Activated T-cell treated with anti-CD3 and anti-CD28 coated beads for 4 hours (primary cell): ENCODE data around the gene IMMT.

Experiments used
- DNase-seq: peaks from one replicate; pipeline ENCODE4 v3.0.0-alpha.2; 2020

The IMMT gene

DNA sequence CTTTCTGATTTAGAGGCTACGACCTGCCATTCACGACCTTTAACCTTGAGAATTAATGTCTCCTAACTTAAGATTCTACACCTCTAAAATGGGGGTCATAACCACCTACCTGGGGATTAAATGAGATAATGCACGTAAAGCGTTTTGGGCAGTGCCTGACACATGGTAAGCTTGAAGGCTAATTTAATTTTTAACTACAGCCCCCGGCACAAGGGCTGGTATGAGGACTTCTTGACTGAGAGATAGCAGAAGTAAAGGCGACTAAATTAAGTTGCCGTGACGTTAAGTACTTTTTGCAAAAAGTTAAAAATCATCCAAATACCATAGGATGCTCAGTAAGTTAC, 4.5 kb upstream of the IMMT start:
- no peak for DNase-seq

DNA sequence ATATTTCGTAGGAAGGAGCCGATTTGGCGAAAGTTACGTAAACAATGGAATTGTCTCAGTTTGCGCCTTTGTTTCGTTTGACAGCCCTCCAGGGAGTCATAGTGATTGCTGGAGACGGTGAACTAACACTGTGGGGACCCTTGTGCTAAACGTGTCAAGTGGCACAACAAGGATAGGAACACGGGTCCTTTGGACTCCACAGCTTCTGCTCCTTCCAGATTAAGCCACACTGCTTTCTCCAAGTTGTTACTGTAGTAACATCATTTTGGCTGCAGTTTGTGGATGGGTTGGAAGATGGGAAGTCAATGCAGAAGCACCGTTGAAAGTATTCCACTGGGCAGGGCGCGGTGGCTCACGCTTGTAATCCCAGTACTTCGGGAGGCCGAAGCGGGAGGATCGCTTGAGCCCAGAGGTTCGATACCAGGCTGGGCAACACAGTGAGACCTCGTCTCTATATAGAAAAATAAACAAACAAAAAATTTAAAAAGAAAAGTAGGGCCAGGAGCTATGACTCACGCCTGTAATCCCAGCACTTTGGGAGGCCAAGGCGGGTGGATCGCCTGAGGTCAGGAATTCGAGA, 636 bp upstream of the IMMT start:
- DNase-seq: no peak

DNA sequence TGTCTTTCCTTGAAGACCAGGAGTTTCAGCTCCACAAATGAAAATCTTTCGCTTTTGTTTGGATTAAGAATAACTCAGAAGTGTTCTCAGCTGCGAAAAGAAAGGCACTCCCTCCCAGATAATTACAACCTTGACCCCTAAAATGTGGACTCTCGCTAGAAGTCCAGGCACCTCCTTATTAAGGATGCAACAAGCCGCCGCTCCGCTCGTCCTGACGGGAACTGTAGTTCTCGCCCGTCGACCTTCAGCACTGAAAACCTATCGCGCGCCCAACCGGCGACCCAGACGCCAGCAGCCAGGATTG, 559 bp downstream of the IMMT start:
- DNase-seq: no peak

DNA sequence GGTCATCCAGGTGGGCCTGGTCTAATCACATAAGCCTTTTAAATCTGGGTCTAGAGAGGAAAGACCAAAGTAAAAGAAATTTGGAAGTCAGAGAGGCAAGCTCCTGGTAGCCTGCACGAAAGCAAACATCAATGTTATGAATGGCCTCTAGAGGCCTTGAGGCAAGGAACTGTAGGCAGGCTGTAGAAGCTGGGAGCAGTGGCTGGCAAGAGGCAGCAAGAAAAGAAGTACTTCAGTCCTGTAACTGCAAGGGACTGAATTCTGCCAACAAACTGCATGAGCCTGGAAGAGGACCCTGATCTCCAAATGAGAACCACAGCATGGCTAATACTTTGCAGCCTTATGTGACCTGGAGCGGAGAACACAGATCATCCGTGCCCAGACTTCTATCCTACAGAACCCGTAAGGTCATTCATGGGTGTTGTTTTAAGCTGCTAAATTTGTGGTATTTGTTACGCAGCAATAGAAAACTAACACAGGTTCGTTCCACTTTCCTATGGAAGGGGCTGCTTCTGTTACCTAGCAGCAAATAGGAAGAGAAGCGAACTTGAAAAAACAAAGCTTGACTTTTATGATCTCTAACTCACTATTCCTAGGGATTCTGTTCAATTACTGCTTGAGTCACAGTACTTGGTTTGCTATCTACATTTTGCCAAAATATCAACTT, 1.2 kb downstream of the IMMT start:
- DNase-seq: no peak

DNA sequence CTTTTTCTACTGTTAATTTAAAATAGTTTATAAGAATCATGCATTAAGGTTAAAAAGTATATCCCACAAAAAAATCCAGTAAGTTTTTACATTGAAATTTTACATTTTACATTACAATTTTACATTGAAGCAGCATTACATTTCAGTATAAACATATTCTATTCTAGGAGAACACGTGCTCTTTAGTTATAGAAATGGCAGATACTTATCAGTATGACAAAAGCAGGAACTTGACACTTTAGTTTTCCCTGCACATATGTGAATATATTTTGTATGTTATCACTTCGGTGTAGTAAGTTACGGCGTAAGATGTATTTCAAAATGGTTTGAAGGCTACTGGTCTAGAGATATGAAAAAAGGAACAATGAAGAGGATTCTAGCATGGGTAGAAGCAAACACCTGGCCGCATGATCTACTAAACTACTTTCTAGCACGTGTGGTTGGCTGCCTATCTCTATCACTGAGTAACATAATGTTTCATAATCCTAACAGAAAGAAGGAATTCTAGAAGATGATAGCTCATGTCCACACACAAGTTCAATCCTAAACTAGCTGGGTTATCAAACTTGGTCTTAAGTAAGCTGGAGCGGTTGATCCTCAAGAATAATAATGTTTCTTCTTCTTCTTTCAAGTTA, 5.4 kb downstream of the IMMT start:
- no peak for DNase-seq

DNA sequence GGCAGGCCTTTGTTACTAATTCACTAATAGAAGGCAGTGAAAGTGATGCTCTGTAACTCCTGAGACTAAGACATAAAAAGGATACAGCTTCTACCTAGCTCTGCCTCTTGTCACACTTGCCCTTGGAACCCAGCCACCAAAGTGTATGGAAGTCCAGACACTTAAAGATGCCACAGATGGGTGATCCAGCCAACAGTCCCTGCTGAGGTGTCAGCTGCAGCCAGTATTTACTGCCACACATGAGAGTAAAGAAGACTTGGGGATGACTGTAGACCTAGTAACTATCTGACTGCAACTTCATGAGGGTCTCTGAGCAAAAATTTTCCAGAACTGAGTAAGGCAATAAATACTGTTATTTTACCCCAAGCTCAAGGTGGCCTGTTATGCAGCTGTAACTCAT, 8.8 kb downstream of the IMMT start:
- no peak for DNase-seq

DNA sequence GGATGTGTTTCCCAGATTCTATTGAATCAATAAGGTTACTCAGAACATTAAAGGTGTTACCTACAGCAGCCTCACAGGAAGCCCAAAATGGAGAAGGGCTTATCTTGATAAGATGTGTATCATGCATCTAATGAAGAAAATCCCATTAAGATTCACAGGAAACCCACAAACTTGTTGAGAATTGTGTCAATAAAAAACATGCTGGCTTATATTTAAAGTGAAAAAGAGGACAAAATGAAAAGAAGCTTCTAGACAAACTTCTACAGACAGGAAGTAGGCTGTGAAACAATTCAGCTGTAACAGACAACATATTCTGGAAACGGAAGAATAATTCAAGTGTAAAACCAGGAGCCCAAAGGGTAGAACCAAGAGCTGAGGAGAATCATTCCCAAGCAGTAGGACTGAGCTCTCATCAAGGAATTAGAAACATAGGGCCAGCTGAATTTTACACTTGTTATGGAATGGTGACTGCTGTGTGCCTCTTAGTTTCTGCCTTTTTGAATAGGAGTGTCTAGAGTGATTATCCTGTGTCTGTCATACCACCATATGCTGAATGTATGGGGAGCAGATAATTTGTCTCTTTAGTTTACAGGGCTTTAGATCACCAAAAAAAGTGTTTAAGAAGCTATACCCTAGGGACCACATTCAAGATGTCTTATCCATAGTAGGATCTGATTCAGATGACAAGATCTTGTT, 9.6 kb downstream of the IMMT start:
- DNase-seq: no peak

DNA sequence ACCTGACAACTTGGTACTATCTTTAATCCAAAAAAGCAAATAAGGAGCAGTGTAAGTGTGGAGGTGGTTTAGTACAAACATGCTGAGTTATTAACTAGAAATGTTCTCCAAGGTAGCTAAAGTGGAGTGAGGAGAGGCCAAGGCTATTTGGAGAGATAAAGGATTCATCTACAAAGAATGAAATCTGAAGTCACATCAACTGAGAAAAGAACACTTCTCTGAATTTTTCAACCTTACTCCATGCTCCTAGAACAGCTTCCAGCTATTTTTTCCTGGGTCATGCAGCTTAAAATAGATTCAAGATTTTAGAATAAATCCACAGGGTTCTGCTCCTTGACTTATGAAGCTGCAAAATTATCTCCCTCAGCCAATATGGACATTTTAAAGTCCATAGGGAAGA, 18.7 kb downstream of the IMMT start:
- DNase-seq: no peak

DNA sequence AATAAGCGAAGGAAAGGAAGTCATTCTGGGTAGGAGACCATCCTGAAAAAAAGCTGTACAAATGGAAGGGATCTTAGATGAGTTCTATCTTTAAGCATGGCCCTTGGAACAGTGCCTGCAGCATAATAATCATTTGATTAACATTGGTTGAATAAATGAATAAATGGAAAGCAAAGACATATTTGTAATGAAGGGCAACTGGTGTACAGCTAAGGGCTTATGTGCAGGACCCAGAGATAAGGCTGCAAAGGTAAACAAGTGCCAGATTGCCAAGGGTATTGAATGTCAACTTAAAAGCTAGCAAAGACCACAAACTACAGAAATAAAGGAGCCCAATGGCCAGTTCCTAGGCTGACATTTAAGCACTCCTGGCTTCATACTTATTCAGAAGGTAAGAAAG, 19.4 kb downstream of the IMMT start:
- DNase-seq: no peak

DNA sequence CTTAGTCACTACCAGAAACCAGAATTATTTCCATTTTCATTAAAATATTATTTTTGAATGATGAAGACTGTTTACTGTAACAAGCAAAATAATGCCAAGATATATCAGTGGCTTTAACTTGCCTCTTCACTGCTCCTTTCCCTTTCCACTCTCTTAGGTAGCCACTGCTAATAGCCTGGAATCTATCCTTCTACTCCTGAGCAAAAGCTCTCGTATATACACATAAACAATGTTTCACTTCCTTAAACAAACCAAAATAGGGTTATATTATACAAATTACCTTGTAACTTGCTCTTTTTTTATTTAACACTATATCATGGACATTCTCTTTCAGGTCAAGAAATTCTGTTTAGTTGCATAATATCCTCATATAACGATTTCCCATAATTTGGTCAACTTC, 20.8 kb downstream of the IMMT start:
- no peak for DNase-seq

DNA sequence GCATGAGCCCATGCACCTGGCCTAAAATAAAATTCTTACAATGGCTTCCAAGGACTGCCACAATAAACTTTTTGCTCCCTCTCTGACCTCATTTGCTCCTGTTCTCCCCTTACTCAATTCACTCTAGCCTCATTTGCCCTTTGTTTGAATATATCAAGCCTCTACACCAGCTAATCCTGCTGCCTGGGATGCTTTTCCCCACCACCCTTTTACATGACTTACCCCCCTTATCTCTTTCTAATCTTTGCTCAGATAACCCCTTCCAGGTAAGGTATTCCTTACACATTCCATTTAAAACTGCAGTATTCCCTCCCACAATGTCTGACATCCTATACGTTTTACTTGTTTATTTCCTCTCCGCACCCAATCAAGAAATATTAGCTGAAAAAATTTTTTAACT, 22.7 kb downstream of the IMMT start:
- no peak for DNase-seq

DNA sequence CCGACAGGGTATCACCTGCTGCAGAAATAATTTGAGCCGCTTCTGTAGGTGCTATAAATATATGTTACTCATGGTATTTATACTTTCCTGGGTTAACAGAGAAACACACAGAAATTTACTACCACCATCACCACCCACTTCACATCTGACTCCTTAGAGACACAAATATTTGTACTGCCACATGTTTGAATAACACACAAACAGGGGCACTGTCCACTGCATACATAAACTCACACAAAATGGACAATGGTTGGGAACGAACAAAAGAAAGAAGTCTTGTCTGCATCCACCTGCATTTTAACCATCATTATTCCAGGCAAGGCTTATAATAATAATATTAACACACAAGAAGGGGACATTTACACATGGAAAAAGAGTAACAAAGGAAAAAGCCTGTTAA, 24.0 kb downstream of the IMMT start:
- no peak for DNase-seq

DNA sequence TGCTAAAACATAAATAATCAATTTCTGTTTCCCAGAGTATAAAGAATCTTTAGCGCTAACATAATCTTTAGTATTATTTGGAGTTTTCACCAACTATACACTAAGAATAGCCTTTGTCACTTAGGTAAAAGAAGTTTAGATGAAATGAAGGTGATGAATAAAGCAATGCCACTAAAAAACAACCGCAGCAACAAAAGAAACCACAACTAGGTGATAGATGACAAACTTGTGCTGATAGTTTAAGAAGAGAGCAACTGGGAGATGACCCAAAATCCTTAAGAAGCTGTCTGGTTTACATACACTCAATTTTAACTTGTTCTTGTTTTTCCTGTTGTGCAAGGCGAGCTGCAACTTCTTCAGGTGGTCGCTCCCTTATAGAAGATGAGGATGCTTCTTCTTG, 24.8 kb downstream of the IMMT start:
- no peak for DNase-seq

DNA sequence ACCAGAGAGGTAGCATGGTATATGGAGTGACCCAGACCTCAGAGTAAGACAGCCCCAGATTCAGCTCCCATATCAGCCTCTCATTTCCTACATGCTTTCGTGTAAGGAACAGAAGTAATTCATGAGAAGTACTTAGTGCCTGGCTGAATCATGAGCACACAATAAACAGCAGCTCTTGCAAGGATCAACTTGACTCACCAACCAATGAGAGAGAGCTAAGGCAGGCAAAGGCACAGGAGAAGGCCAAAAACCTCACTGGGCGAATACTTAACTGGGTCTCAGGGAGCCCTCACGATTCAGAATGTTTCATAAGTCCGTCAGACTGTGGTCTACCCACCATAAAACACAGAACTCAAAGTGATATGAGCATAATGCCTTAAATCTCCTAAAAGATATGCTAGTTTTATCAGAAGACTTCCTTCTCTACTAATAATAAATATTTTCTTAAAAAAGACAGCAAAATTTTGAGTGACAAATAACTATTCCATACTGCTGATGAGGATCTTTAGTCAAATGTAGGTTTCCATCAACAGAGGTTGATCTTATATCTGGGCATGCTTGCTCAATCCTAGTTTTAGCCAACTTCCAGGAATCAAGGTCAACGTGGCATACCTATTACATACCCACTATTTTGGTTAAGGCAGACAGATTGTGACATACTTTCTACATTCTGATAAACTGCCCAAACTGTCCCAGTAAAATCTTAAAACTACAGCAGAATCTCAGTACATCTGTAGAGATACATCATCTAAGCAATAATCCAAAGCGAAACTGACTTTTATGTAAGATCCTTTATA, 34.9 kb downstream of the IMMT start:
- no peak for DNase-seq

DNA sequence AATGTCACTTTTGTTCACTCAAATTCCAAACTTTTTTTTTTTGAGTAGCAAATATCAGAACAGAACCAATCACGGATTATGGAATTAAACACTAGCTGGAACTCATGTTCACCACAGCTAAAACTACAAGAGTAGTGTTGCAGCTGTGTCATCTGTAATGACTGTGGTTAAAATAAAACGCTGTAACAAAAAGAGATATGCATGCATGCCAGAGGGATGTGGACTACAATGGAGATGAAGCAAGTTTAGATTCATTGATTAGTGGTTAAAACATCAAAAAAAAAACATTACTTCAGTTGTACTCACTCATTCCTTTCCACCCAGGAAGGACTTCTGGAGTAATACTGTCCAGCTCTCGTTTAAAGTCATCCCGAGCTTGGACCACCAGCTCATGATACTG, 37.0 kb downstream of the IMMT start:
- DNase-seq: no peak

DNA sequence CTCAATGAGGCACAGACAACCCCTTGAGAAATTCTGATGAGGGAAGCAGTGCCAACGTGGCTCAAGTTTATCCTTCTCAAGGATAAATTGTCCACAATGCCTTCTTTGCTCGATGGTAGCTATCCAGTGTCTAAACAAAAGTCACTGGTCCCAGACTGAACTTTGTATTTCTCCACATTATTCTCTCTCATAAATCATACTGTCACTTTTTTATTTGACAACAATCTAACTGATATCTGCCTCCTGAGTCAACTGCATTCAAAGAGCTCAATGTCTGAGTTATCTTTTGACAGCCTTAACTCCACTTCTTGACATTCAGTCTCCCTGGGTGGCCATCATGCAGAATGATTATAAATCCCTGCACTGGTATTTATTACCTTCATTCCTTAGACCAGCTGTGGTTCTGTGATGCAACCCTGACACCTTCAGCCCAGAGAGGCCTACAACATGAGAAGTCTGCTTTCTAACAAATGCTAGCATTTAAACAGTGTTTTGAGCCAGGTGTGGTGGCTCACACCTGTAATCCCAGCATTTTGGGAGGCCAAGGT, 38.2 kb downstream of the IMMT start:
- DNase-seq: no peak

DNA sequence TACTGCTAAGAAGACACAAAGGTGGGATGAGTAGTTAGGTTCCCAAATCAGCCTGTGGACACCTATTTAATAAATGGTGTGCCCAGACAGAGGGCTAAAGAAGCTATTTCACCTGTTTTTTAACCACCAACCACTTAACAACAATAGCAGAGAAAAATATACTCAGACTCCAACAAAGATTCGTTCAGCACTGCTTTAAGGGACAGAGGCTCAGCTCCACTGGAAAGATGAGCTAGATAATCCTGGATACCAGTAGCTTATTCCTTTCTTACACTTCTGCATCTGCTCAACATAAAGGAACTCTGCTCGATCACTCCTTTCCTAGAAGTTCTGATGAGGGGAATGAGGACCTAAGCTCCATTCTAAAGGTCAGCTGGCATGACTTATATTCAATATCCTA, 44.8 kb downstream of the IMMT start:
- DNase-seq: no peak

DNA sequence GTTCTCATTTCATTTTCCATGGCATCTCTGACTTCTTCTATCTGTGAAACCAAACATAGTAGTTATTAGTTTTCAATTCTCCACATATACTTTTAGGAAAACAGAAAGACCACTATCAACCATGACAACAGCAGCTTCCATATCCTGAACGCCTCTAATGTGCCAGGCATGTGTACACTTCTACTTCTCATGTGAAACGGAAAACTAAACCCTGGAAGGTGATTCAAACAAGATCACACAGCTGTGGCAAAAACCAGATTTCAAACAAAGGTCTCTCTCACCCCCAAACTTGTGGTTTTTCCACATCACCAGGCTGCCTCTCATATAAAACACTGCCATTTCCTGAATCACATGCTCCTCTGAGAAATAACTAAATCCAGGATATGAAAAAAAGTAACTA, 47.5 kb downstream of the IMMT start:
- no peak for DNase-seq

DNA sequence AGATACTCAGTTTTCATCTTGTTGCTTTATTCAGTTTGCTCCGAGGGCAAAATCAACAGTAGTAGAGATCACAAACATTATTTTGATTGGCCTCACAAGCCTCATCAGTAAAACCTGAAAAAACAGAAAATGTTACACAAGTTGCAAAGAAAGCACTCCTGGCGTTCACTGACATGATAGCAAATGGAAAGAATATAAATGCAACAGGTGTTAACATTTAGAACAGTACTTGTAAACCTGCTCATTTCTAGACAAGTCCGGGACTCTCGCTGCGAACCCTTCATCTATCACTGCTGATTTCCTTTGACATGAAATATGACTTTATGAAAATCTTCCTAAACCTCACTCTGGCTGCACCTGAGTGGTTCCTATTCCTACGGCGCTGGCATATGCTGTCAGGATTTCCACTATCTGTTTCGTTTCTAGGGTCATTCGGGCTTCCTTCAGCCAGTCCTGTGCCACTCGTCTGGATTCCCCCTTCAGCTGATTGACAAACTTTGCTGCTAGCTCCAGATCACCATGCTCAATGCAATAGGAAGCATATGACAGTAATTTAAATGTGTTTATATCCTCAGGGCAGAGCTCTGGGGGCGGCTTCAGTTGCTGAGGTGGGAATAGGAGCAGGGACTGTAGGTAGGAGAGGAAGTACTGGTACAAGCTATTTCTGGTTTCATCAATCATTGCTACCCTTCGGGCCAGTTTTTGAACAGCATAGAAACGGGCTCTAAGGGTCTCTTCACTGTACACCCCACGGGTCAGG, 51.2 kb downstream of the IMMT start:
- DNase-seq: no peak

DNA sequence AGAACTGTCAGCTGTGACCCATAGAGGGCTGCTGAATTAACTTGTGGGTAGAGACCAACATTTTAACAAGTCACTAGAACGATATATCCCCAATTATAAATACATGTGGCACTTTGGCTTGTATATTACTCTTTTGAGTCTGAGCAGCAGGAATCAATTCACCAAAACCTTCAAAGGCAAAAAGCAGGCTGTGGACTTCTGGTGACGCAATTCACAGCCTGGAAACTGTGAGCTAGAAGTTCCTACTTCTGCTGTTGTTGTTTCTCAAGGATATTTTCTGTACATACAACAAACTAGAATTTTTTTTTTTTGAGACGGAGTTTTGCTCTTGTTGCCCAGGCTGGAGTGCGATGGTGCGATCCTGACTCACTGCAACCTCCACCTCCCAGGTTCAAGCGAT, 52.0 kb downstream of the IMMT start:
- no peak for DNase-seq

DNA sequence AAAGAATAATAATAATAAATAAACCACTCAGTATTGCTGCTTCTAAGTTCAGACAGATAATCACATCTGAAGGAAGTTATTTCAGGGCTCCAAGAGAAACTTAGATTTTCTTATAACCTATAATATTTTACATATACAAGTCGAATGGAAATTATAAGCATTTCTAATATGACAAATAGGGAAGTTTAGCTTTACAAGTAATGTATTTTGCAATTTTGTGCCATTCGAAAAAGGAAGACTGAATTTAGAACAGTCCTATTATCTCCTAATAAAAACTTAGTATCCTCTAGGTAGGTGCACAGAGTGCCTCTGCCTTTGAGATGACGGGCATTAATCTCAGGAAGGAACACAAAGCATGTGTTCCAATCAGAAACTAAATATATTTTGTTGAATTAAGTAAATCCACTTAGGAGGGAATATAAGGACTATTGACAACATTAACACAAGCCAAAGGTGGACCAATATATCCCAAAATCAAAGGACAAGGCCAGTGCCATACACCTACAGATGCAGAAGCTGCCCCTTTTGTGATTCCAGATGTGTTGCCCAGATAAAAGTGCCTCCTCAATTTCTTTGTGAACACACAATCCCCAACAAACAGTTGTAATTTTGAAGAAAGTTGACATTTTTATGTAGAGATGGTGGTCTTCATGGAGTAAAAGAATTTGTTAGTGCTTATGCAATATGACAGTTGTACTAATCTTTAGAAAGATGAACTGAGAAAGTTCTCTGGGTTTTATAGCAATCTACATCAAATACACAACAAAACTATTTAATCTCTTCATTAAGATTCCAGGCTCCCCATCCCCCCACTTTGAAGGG, 52.6 kb downstream of the IMMT start:
- DNase-seq: no peak

DNA sequence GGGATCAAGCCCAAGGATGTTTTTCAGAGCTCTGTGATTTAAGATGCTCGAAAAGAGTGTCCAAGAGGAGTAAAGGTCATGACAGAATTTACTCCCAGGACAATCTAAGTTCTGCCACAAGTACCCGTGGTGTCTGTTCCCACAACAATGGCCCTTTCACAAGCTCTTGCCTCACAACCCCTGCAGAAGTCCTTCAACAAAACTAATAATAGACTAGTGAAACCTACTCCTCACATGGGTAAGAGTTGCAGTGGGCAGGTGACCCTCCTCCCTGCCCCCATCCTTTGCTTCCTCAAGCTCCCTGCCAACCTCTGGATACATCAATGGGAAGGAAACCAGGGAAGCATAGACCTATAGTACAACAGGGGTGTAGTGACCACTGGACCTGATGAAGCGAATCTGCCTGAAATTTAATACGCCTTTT, 54.3 kb downstream of the IMMT start:
- DNase-seq: no peak
